Glutamatergic neuron (in vitro differentiated cells): Measurements from ENCODE around the gene ABHD2. TPM values are rescaled to one million over a fixed set of nuclear protein-coding genes. Genes with fewer than 3 reads are reported as not detected.

Source experiments
- DNase-seq: peaks from one replicate; pipeline ENCODE4 v3.0.0; 2022
- H3K27ac Mint-ChIP-seq: one replicate; pipeline ENCODE4 v1.8.0; 2020; ENCODE audit warnings: mild to moderate bottlenecking, mixed read lengths, inconsistent platforms; ENCODE audit not compliant: unreplicated experiment
- H3K27me3 Mint-ChIP-seq: one replicate; pipeline ENCODE4 v1.8.0; 2020; ENCODE audit warnings: mild to moderate bottlenecking, moderate library complexity, mixed read lengths, inconsistent platforms; ENCODE audit not compliant: unreplicated experiment
- H3K36me3 Mint-ChIP-seq: one replicate; pipeline ENCODE4 v1.8.0; 2020; ENCODE audit warnings: mild to moderate bottlenecking, mixed read lengths, inconsistent platforms; ENCODE audit not compliant: unreplicated experiment
- H3K4me1 Mint-ChIP-seq: one replicate; pipeline ENCODE4 v1.8.0; 2020; ENCODE audit warnings: mild to moderate bottlenecking, low read depth, mixed read lengths, inconsistent platforms; ENCODE audit not compliant: unreplicated experiment
- H3K4me3 Mint-ChIP-seq: one replicate; pipeline ENCODE4 v1.8.0; 2020; ENCODE audit warnings: mild to moderate bottlenecking, mixed read lengths, inconsistent platforms; ENCODE audit not compliant: unreplicated experiment
- H3K9me3 Mint-ChIP-seq: one replicate; pipeline ENCODE4 v1.8.0; 2020; ENCODE audit warnings: mild to moderate bottlenecking, moderate library complexity, mixed read lengths, inconsistent platforms; ENCODE audit not compliant: unreplicated experiment
- CTCF ChIP-seq: fragments of 200-600 bp; sonication (generic); IDR thresholded peaks from one replicate; pipeline ENCODE4 v1.5.0; 2021; ENCODE audit not compliant: partially characterized antibody, unreplicated experiment
- total RNA-seq: library from RNA; stranded (reverse); fragmentation: NEBNext Ultra II Directional; extraction: Animal tissue kit (Norgen Biotek cat#: 25700); gene quantifications from one replicate; pipeline ENCODE4 v1.2.1, GENCODE V29; 2021; ENCODE audit not compliant: unreplicated experiment

The ABHD2 gene
- total RNA-seq, 1 donor from 2014 or later: 101 TPM

- no peaks in the 10 kb centered on the region for H3K9me3 Mint-ChIP-seq
- H3K4me1 Mint-ChIP-seq: peaks cover 29% of the 10 kb centered on the region
- H3K27ac Mint-ChIP-seq: no peak overlapping the region
- peaks cover 3% of the 10 kb centered on the region for H3K27me3 Mint-ChIP-seq
- no peak for TF ChIP-seq CTCF
- peaks cover 2% of the 10 kb centered on the region for H3K36me3 Mint-ChIP-seq
- no peak overlapping the region for H3K4me3 Mint-ChIP-seq
- DNase-seq: no peak
Measured at GRCh38 chr15:89112341-89112971, 24.2 kb downstream of the ABHD2 start.

- Mint-ChIP-seq H3K4me1 (peaks cover 28% of the 10 kb centered on the region), H3K4me3 (no peak overlapping the region), H3K36me3 (peaks cover 5% of the 10 kb centered on the region), H3K27ac (no peak overlapping the region), H3K9me3 (no peaks in the 10 kb centered on the region), H3K27me3 (peaks cover 3% of the 10 kb centered on the region)
- no peak for DNase-seq
- no peak for TF ChIP-seq CTCF
Measured at GRCh38 chr15:89113296-89114024, 25.2 kb downstream of the ABHD2 start.

GRCh38 chr15:89114990-89115389, 26.7 kb downstream of the ABHD2 start:
- DNase-seq: no peak
- Mint-ChIP-seq H3K27ac (peak overlapping the region; percentile 75), H3K27me3 (peaks cover 3% of the 10 kb centered on the region)

GRCh38 chr15:89115547-89115946, 27.3 kb downstream of the ABHD2 start:
- peak; percentile 24 for DNase-seq
- Mint-ChIP-seq H3K4me1 (peaks cover 37% of the 10 kb centered on the region), H3K9me3 (no peaks in the 10 kb centered on the region), H3K27ac (peak overlapping the region; percentile 74), H3K36me3 (peaks cover 5% of the 10 kb centered on the region), H3K27me3 (peaks cover 3% of the 10 kb centered on the region), H3K4me3 (peak overlapping the region; percentile 7)
- TF ChIP-seq CTCF: no peak

More at GRCh38 chr15:89114990-89115389, 26.7 kb downstream of the ABHD2 start:
- Mint-ChIP-seq H3K4me3 (peak overlapping the region; percentile 8), H3K36me3 (peaks cover 5% of the 10 kb centered on the region), H3K9me3 (no peaks in the 10 kb centered on the region), H3K4me1 (peaks cover 35% of the 10 kb centered on the region)
- TF ChIP-seq CTCF: no peak

- Mint-ChIP-seq H3K27ac (peak overlapping the region; percentile 81), H3K9me3 (no peaks in the 10 kb centered on the region), H3K4me3 (peak overlapping the region; percentile 14), H3K36me3 (peaks cover 5% of the 10 kb centered on the region), H3K4me1 (peaks cover 46% of the 10 kb centered on the region), H3K27me3 (peaks cover 3% of the 10 kb centered on the region)
- no peak for TF ChIP-seq CTCF
- no peak for DNase-seq
Measured at GRCh38 chr15:89116404-89116803, 28.1 kb downstream of the ABHD2 start.
